A673 (cell line): ENCODE data around the gene AZIN2.

Experiments used
- EZH2 ChIP-seq: fragments of 200-600 bp; sonication (generic); IDR thresholded peaks from 2 replicates; pipeline ENCODE4 v1.6.1; 2017; ENCODE audit warnings: borderline replicate concordance, low read depth, mild to moderate bottlenecking, mixed read lengths, antibody characterized with exemption, low read length; ENCODE audit not compliant: poor library complexity, severe bottlenecking
- TF ChIP-seq, protein P1 (sequence below): fragments of 300-800, 200-600 bp; sonication (generic); conservative IDR thresholded peaks from 2 replicates; pipeline ENCODE4 v1.5.1; 2017; ENCODE audit warnings: low read depth, mild to moderate bottlenecking, antibody characterized with exemption, low read length, moderate library complexity, mixed read lengths

DNA sequence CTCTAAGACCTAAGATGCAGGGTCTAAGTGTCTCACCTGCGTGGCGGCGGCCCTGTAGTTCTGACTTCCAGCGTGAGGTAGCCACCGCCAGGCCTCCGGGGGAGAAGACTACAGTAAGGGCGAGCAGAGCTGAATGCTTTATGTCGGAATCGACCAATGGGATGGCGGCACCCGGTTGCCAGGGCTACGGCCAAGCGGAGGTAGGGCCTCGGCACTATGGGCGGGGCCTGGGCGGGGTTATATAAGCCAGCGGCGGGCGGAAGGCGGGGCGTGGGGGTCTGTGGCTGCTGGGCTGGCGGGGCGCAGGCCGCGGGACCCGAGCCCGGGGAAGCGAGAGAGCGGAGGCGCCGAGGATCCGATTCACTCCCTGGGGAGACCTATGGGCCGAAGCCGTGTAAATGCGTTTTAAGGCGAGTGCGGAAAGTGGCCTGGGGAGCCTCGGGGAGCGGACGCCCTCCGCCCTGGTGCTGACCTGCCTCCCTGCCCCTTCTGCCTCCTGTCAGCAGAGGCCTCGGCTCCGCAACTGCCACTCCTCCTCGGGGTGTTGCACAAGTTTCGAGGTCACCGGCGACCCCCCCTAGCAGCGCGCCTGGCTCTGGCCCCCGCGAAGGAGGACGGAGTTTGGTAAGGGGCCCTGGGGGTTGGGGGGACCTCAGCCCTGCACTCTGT is at the start of gene AZIN2:
- TF ChIP-seq, protein P1, sequence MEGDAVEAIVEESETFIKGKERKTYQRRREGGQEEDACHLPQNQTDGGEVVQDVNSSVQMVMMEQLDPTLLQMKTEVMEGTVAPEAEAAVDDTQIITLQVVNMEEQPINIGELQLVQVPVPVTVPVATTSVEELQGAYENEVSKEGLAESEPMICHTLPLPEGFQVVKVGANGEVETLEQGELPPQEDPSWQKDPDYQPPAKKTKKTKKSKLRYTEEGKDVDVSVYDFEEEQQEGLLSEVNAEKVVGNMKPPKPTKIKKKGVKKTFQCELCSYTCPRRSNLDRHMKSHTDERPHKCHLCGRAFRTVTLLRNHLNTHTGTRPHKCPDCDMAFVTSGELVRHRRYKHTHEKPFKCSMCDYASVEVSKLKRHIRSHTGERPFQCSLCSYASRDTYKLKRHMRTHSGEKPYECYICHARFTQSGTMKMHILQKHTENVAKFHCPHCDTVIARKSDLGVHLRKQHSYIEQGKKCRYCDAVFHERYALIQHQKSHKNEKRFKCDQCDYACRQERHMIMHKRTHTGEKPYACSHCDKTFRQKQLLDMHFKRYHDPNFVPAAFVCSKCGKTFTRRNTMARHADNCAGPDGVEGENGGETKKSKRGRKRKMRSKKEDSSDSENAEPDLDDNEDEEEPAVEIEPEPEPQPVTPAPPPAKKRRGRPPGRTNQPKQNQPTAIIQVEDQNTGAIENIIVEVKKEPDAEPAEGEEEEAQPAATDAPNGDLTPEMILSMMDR = no peak
- TF ChIP-seq EZH2 = no peak
